HG02588 (cell line): ENCODE results near the gene IST1.
A peak's percentile ranks its signal among the peaks of the same experiment; 100 is the strongest.

Experiments used
- ATAC-seq: cut with Tn5 transposase; IDR thresholded peaks from one replicate; pipeline ENCODE4 v1.9.1; 2021; ENCODE audit warnings: mild to moderate bottlenecking, moderate library complexity; ENCODE audit not compliant: unreplicated experiment

The IST1 gene

GRCh38 chr16:71916397-71916920 lies 21.1 kb downstream of the IST1 start:
- no peak for ATAC-seq

DNA sequence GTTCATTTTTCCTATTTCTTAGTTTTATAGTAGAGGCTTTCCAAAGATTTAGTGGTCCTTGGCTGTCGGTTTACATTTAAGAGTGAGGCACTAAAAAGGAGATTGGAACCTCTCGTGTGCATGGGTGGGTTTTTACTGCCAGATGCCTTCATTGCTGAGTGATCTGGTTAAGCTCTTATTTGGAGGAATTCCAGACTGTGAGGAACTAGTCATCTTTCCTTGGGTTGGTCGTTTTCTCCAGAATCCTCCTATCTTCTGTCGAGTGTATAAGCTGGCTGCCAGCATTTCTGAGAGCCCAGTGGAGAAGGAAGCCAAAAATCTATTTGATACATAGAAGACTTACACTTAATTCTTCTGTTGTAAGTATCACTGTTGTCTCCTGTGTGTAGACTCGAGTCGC lies 22.6 kb downstream of the IST1 start:
- ATAC-seq, result no peak

DNA sequence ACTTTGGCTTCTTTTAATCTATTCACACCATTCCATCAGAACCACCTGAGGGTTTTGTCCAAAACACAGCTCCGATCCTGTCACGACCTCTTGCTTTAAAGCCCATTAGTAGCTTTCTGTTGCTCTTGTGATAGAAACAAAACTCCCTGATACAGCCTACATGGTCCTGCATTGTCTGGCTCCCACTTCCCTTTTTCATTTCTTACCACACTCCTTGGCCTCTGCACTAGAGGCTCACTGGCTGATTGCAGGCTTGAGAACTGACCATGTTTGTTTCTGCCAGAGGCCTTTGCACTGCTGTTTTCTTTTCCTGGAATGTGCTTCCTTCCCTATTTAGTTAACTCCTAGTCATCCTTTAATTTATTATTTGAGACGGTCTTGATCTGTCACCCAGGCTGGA lies 23.7 kb downstream of the IST1 start:
- ATAC-seq, result peak; percentile 88

GRCh38 chr16:71920658-71921057 lies 25.3 kb downstream of the IST1 start:
- ATAC-seq, result no peak

- no peak for ATAC-seq
Measured at GRCh38 chr16:71923941-71924690, 28.8 kb downstream of the IST1 start.

GRCh38 chr16:71924710-71925109 lies 29.4 kb downstream of the IST1 start:
- no peak for ATAC-seq

GRCh38 chr16:71927383-71927782 lies 32.1 kb downstream of the IST1 start:
- ATAC-seq, result no peak

GRCh38 chr16:71927787-71928186 lies 32.5 kb downstream of the IST1 start:
- no peak for ATAC-seq

- ATAC-seq, result no peak
Measured at GRCh38 chr16:71929048-71929447, 33.7 kb downstream of the IST1 start.

DNA sequence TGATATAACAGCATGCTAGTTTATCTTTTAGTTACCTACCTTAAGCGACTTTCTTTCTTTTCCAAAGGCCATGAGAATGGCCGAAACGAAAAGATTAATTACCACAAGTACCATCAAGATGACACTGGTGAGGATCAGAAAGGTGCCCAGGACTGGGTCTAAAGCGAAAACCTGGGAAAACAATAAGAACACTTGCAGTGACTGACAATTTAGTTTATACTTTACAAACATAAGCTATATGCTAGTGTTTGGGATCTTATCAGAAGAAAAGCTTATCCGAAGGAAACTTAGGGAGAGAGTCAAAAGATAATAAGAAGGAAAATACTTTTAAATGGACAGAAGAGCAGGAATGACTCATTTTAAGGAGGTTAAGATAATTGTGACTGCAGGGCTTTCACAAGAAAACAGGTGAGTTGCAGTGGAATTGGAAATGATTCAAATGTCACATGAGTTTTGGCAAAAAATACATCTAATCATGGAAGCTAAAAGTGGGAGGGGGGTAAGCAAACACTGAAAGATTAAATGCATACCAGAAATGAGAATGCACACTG lies 34.8 kb downstream of the IST1 start:
- no peak for ATAC-seq

- ATAC-seq, result no peak
Measured at GRCh38 chr16:71931001-71931400, 35.7 kb downstream of the IST1 start.

- ATAC-seq, result no peak
Measured at GRCh38 chr16:71931599-71931998, 36.3 kb downstream of the IST1 start.

GRCh38 chr16:71933017-71933416 lies 37.7 kb downstream of the IST1 start:
- no peak for ATAC-seq

GRCh38 chr16:71933913-71934695 lies 38.8 kb downstream of the IST1 start:
- ATAC-seq, result no peak

GRCh38 chr16:71937868-71938510 lies 42.7 kb downstream of the IST1 start:
- ATAC-seq, result no peak

DNA sequence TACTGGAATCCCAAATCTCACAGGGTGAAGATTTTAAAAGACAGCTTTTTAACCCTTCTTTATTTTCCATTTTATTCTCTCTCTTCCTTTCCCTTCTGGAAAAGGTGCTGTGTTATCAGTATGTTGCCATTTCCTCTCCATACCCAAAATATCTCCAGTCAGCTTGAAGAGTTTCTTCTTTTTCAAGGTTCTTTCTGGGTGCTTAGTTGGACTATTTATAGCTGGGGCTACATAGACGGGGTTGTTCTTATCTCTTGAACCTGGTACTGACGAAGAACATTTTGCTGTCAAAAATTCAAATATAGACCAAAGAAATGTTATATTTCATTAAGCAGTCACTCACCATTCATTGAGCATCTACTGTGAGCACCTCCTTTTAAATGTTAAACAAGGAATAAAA lies 48.6 kb downstream of the IST1 start:
- ATAC-seq, result no peak

- no peak for ATAC-seq
Measured at GRCh38 chr16:71945616-71946015, 50.3 kb downstream of the IST1 start.

- no peak for ATAC-seq
Measured at GRCh38 chr16:71952825-71953224, 57.5 kb downstream of the IST1 start.

DNA sequence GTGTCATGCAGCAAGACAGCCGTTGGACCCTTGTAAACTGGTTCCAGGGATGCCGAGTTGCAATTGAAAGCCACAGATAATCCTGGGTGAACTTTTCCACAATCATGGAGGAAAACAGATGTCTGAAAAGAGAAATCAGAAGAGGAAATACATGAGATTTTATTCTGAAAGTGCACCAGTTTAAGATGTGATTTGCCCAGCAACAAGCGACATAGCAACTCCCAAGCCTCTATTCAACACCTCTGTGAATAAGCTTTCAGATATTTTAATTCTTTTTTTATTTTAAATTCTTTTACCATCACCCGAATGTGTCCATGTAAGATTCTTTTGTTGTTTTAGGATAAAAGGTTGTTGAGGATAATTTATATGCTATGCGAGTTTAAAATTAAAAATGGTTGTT lies 58.8 kb downstream of the IST1 start:
- no peak for ATAC-seq

DNA sequence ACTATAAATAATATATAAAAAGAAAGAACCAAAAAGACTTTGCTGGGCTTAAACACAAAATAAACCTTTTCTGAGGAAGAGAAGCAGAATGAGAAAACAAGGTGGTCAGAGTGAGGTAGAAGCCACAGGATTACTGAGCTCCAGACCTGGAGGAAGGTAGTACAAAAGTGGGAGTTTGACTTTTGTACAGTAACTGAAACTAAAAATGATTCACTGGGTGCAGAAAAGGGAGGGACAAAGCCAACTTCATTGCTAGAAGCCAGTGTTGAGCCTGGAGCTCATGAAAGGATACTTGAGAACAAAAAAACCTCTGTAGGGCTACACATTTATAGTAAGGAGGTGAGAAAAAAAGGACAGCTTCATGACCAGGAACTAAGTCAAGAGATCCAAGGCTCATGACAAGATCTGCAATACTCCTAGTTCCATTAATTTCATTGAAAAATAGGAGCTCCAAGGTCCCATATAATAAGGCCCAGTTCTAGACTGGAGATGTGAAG lies 59.4 kb downstream of the IST1 start:
- ATAC-seq, result no peak

DNA sequence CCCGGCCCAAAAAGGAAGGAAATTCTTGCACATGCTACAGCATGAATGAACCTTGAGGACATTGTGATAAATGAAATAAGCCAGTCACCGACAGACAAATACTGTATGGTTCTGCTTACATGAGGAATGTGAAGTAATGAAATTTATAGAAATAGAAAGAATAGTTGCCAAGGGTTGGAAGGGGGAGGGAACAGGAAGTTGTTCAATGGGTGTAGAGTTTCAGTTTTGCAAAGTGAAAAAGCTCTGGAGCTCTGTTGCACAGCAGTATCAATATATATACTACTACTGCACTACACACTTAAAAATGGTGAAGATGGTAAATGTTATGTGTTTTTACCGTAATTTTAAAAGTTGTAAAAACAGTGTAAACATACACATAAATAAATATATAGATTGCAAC lies 61.2 kb downstream of the IST1 start:
- no peak for ATAC-seq
